ENCODE measurements around the gene INKA2. TPM values are rescaled to one million over a fixed set of nuclear protein-coding genes. Genes with fewer than 3 reads are reported as not detected.

Gene INKA2
- polyA plus RNA-seq (ENCODE audit: insufficient read length in 4 of 4): 1 to 10 TPM; 1.8 to 4.6 (median 3.0) TPM

- peak in 2 of 4 donors; percentile 62 to 68 for DNase-seq (ENCODE audit: low read depth in 4 of 4, low spot score in 3 of 4)
These were observed at the start of gene INKA2 for GRCh38 chr1:111739194-111739924. INKA2 (minus strand) TSS chr1:111739395; CDS start chr1:111739242, 153 bp downstream.

- no peak for DNase-seq (ENCODE audit: low read depth in 4 of 4, low spot score in 3 of 4)
These were observed 47.5 kb upstream of the INKA2 start for GRCh38 chr1:111786669-111787207.

- no peak for DNase-seq (ENCODE audit: low read depth in 4 of 4, low spot score in 3 of 4)
These were observed 45.2 kb upstream of the INKA2 start for GRCh38 chr1:111784273-111784901.

GRCh38 chr1:111779546-111779945 is 40.4 kb upstream of the INKA2 start:
- no peak for DNase-seq (ENCODE audit: low read depth in 4 of 4, low spot score in 3 of 4)

GRCh38 chr1:111778541-111779051 is 39.4 kb upstream of the INKA2 start:
- no peak for DNase-seq (ENCODE audit: low read depth in 4 of 4, low spot score in 3 of 4)

GRCh38 chr1:111778066-111778465 is 38.9 kb upstream of the INKA2 start:
- no peak for DNase-seq (ENCODE audit: low read depth in 4 of 4, low spot score in 3 of 4)

- no peak for DNase-seq (ENCODE audit: low read depth in 4 of 4, low spot score in 3 of 4)
These were observed 38.1 kb upstream of the INKA2 start for GRCh38 chr1:111777301-111777700.

- DNase-seq (ENCODE audit: low read depth in 4 of 4, low spot score in 3 of 4): no peak
These were observed 37.7 kb upstream of the INKA2 start for GRCh38 chr1:111776861-111777260.

- no peak for DNase-seq (ENCODE audit: low read depth in 4 of 4, low spot score in 3 of 4)
These were observed 37.2 kb upstream of the INKA2 start for GRCh38 chr1:111776391-111776790.

- no peak for DNase-seq (ENCODE audit: low read depth in 4 of 4, low spot score in 3 of 4)
These were observed 36.8 kb upstream of the INKA2 start for GRCh38 chr1:111775966-111776365.

GRCh38 chr1:111770916-111771315 is 31.7 kb upstream of the INKA2 start:
- no peak for DNase-seq (ENCODE audit: low read depth in 4 of 4, low spot score in 3 of 4)

- peak in 3 of 4 donors; percentile 22 to 53 (median 52) for DNase-seq (ENCODE audit: low read depth in 4 of 4, low spot score in 3 of 4)
These were observed 30.4 kb upstream of the INKA2 start for GRCh38 chr1:111769517-111770146.

- DNase-seq (ENCODE audit: low read depth in 4 of 4, low spot score in 3 of 4): no peak
These were observed 29.4 kb upstream of the INKA2 start for GRCh38 chr1:111768625-111769024.

GRCh38 chr1:111768023-111768422 is 28.8 kb upstream of the INKA2 start:
- DNase-seq (ENCODE audit: low read depth in 4 of 4, low spot score in 3 of 4): no peak

GRCh38 chr1:111762332-111762731 is 23.1 kb upstream of the INKA2 start:
- DNase-seq (ENCODE audit: low read depth in 4 of 4, low spot score in 3 of 4): no peak

- DNase-seq (ENCODE audit: low read depth in 4 of 4, low spot score in 3 of 4): no peak
These were observed 22.5 kb upstream of the INKA2 start for GRCh38 chr1:111761717-111762116.

GRCh38 chr1:111758373-111758772 is 19.2 kb upstream of the INKA2 start:
- no peak for DNase-seq (ENCODE audit: low read depth in 4 of 4, low spot score in 3 of 4)

GRCh38 chr1:111756124-111756513 is 16.9 kb upstream of the INKA2 start:
- no peak for DNase-seq (ENCODE audit: low read depth in 4 of 4, low spot score in 3 of 4)

- DNase-seq (ENCODE audit: low read depth in 4 of 4, low spot score in 3 of 4): peak; percentile 90 to 96 (median 96)
These were observed 16.3 kb upstream of the INKA2 start, which contains the start of gene DDX20 for GRCh38 chr1:111755331-111756123. DDX20 (plus strand) TSS chr1:111755901; CDS start chr1:111755925, 24 bp downstream.

GRCh38 chr1:111754984-111755330 is 15.8 kb upstream of the INKA2 start:
- DNase-seq (ENCODE audit: low read depth in 4 of 4, low spot score in 3 of 4): peak in 1 of 4 donors; percentile 50
